GM18867 (cell line): Measurements from ENCODE around the gene VWA1.
"Not testable (repeated sequence)": the region's sequence is repeated elsewhere in the genome, so short reads cannot be mapped to it uniquely, and the experiment has no call there.

Experiments used
- ATAC-seq: cut with Tn5 transposase; IDR thresholded peaks from one replicate; pipeline ENCODE4 v1.9.1; 2021; ENCODE audit warnings: mild to moderate bottlenecking, moderate library complexity; ENCODE audit not compliant: unreplicated experiment

VWA1 gene

GRCh38 chr1:1455366-1455884 lies 19.9 kb downstream of the VWA1 start:
- ATAC-seq: no peak

GRCh38 chr1:1455934-1456333 lies 20.4 kb downstream of the VWA1 start:
- not testable (repeated sequence) for ATAC-seq

GRCh38 chr1:1456683-1457255 lies 21.3 kb downstream of the VWA1 start:
- not testable (repeated sequence) for ATAC-seq

GRCh38 chr1:1459156-1459555 lies 23.7 kb downstream of the VWA1 start:
- not testable (repeated sequence) for ATAC-seq

GRCh38 chr1:1459711-1460110 lies 24.2 kb downstream of the VWA1 start:
- not testable (repeated sequence) for ATAC-seq

GRCh38 chr1:1460540-1461130 lies 25.1 kb downstream of the VWA1 start:
- ATAC-seq: no peak

- ATAC-seq: no peak
Measured at GRCh38 chr1:1461721-1462317, 26.3 kb downstream of the VWA1 start.

- ATAC-seq: peak; percentile 59
Measured at GRCh38 chr1:1462318-1462966, 27.0 kb downstream of the VWA1 start.

GRCh38 chr1:1463312-1463711 lies 27.8 kb downstream of the VWA1 start:
- ATAC-seq: no peak

- ATAC-seq: not testable (repeated sequence)
Measured at GRCh38 chr1:1468196-1468985, 32.9 kb downstream of the VWA1 start.

GRCh38 chr1:1470626-1471388 lies 35.3 kb downstream of the VWA1 start:
- no peak for ATAC-seq

GRCh38 chr1:1471389-1472052 lies 36.0 kb downstream of the VWA1 start, which contains the start of gene ATAD3B:
ATAD3B (plus strand) TSS chr1:1471765; CDS start chr1:1471885, 120 bp downstream.
- peak; percentile 84 for ATAC-seq

- peak; percentile 21 for ATAC-seq
Measured at GRCh38 chr1:1472053-1472876, 36.8 kb downstream of the VWA1 start.

- not testable (repeated sequence) for ATAC-seq
Measured at GRCh38 chr1:1476011-1476410, 40.5 kb downstream of the VWA1 start.

GRCh38 chr1:1477206-1477605 lies 41.7 kb downstream of the VWA1 start:
- no peak for ATAC-seq

- ATAC-seq: no peak
Measured at GRCh38 chr1:1479547-1480487, 44.3 kb downstream of the VWA1 start.

- ATAC-seq: not testable (repeated sequence)
Measured at GRCh38 chr1:1480488-1480867, 45.0 kb downstream of the VWA1 start.

GRCh38 chr1:1481811-1482210 lies 46.3 kb downstream of the VWA1 start:
- ATAC-seq: not testable (repeated sequence)
